ENCODE data around the gene DDOST. TPM values are rescaled to one million over a fixed set of nuclear protein-coding genes. Genes with fewer than 3 reads are reported as not detected.

DDOST gene
- total RNA-seq, 2 experiments from 2014 or later = 96.1 to 101 TPM

DNA sequence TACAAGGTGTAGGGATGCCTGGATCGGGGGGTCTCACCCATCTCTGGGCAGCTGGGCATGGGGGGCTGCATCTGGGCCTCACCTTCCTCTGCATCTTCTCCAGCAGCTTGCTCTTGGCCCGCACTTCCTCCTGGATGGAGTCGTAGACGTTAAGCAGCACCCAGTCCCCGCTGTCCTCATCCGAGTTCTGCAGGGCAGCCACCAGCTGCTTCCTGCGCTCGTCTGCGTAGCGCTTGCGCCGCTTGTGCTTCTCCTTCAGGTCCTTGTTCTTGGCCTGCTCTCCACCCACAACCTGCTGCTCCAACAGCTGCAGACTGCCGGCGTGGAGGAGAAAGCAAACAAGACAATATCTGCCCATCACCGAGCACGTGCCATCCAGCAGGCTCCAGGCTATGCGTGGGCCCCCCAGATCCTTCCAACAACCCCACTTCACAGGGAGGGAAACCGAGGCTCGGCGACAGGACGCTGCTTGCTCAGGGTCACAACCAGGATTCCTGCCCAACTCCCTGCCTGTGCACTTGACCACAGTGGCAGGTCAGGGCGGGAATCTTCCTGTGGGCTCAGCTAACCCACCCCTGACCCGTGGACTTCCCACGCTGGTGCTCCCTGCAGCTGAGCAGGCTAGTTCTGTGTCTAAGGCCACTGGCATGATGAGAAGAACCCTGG, 21.5 kb upstream of the DDOST start:
- no peak for ATAC-seq (ENCODE audit: poor library complexity)
- intact Hi-C loops (cut with DNase I, micrococcal nuclease) = no loop called here
- CTCF ChIA-PET = no interaction called here

DNA sequence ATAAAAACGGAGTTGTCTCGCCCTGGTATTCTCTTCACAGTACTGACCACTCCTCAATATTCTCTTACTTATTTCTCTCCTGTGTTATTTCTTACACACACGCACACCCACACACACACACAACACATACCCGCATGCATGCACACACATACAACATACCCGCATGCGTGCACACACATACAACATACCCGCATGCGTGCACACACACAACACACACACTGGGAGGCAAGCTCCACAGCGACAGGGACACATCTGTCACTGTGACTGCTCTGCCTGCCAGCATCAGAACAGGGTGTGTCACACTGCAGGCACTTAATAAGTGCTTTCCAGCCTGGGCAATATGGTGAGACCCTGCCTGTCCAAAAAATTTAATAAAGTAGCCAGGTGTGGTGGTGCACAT, 20.8 kb upstream of the DDOST start:
- TF ChIP-seq, protein P1, sequence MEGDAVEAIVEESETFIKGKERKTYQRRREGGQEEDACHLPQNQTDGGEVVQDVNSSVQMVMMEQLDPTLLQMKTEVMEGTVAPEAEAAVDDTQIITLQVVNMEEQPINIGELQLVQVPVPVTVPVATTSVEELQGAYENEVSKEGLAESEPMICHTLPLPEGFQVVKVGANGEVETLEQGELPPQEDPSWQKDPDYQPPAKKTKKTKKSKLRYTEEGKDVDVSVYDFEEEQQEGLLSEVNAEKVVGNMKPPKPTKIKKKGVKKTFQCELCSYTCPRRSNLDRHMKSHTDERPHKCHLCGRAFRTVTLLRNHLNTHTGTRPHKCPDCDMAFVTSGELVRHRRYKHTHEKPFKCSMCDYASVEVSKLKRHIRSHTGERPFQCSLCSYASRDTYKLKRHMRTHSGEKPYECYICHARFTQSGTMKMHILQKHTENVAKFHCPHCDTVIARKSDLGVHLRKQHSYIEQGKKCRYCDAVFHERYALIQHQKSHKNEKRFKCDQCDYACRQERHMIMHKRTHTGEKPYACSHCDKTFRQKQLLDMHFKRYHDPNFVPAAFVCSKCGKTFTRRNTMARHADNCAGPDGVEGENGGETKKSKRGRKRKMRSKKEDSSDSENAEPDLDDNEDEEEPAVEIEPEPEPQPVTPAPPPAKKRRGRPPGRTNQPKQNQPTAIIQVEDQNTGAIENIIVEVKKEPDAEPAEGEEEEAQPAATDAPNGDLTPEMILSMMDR (IDR thresholded peaks at IDR 0.05) = no peak
- ATAC-seq (ENCODE audit: poor library complexity) (no peak), DNase-seq (no peak)
- POLR2A ChIA-PET = no interaction called here
- H3K36me3 Mint-ChIP-seq (ENCODE audit: low read depth) = no peaks in the 10 kb centered on the region
- H3K4me1 Mint-ChIP-seq (ENCODE audit: low read depth) = peaks cover 5% of the 10 kb centered on the region
- CTCF ChIA-PET = no interaction called here
- peaks cover 0 to 5% of the 10 kb centered on the region in 2 experiments for H3K9me3 ChIP-seq (ENCODE audit: control insufficient read depth in 1 of 2, insufficient read depth in 1 of 2, low read length in 2 of 2)
- no peak overlapping the region for H3K27ac ChIP-seq (ENCODE audit: low read depth in 1 of 2, low read length in 2 of 2)
- H3K27me3 Mint-ChIP-seq = no peaks in the 10 kb centered on the region
- H3K4me3 Mint-ChIP-seq = no peak overlapping the region
- no peaks in the 10 kb centered on the region for H3K36me3 ChIP-seq (ENCODE audit: insufficient read depth, low read length)
- peaks cover 9% of the 10 kb centered on the region for H3K4me1 ChIP-seq (ENCODE audit: insufficient read depth, low read length)
- H3K9me3 Mint-ChIP-seq = no peaks in the 10 kb centered on the region
- intact Hi-C loops (cut with DNase I, micrococcal nuclease) = no loop called here
- peaks cover 0 to 2% of the 10 kb centered on the region in 2 experiments for H3K27me3 ChIP-seq (ENCODE audit: control insufficient read depth in 1 of 2, insufficient read depth in 2 of 2, low read length in 2 of 2)
- H3K27ac Mint-ChIP-seq = no peak overlapping the region
- no peak overlapping the region for H3K4me3 ChIP-seq (ENCODE audit: low read length)

More for the DNA sequence above, 21.5 kb upstream of the DDOST start:
- TF ChIP-seq, protein P1 (IDR thresholded peaks at IDR 0.05) = no peak
- no peak for DNase-seq
- H3K4me3 Mint-ChIP-seq = no peak overlapping the region
- Histone ChIP-seq H3K27ac (ENCODE audit: low read depth in 1 of 2, low read length in 2 of 2) (no peak overlapping the region), H3K27me3 (ENCODE audit: control insufficient read depth in 1 of 2, insufficient read depth in 2 of 2, low read length in 2 of 2) (peaks cover 0 to 2% of the 10 kb centered on the region in 2 experiments), H3K36me3 (ENCODE audit: insufficient read depth, low read length) (no peaks in the 10 kb centered on the region), H3K4me1 (ENCODE audit: insufficient read depth, low read length) (peaks cover 9% of the 10 kb centered on the region), H3K4me3 (ENCODE audit: low read length) (no peak overlapping the region), H3K9me3 (ENCODE audit: control insufficient read depth in 1 of 2, insufficient read depth in 1 of 2, low read length in 2 of 2) (peaks cover 0 to 1% of the 10 kb centered on the region in 2 experiments)
- no peak overlapping the region for H3K27ac Mint-ChIP-seq
- no peaks in the 10 kb centered on the region for H3K9me3 Mint-ChIP-seq
- H3K4me1 Mint-ChIP-seq (ENCODE audit: low read depth) = peaks cover 5% of the 10 kb centered on the region
- no peaks in the 10 kb centered on the region for H3K27me3 Mint-ChIP-seq
- H3K36me3 Mint-ChIP-seq (ENCODE audit: low read depth) = no peaks in the 10 kb centered on the region
- POLR2A ChIA-PET = no interaction called here

DNA sequence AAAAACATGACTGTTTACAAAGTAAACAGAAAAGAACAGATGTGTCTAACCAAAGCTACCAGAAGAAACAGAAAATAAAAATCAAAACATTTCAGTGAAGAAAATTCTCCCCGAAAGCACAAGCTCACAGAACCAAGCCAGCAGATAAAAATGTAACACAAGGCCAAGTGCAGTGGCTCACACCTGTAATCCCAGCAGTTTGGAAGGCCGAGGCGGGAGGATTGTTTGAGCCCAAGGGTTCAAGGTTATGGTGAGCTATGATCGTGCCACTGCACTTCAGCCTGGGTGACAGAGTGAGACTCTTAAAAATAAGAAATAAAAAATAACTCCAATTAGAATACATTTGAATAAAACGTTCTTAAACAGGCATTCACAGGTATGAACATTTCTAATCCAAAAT, 19.1 kb upstream of the DDOST start:
- POLR2A ChIA-PET = no interaction called here

More for the DNA sequence above, 19.1 kb upstream of the DDOST start:
- TF ChIP-seq, protein P1 (IDR thresholded peaks at IDR 0.05) = no peak
- DNase-seq (no peak), ATAC-seq (ENCODE audit: poor library complexity) (no peak)
- no peak overlapping the region for H3K4me3 Mint-ChIP-seq
- Histone ChIP-seq H3K27me3 (ENCODE audit: control insufficient read depth in 1 of 2, insufficient read depth in 2 of 2, low read length in 2 of 2) (peaks cover 0 to 2% of the 10 kb centered on the region in 2 experiments), H3K27ac (ENCODE audit: low read depth in 1 of 2, low read length in 2 of 2) (no peak overlapping the region), H3K9me3 (ENCODE audit: control insufficient read depth in 1 of 2, insufficient read depth in 1 of 2, low read length in 2 of 2) (peaks cover 0 to 5% of the 10 kb centered on the region in 2 experiments), H3K36me3 (ENCODE audit: insufficient read depth, low read length) (no peaks in the 10 kb centered on the region), H3K4me3 (ENCODE audit: low read length) (no peak overlapping the region), H3K4me1 (ENCODE audit: insufficient read depth, low read length) (peaks cover 9% of the 10 kb centered on the region)
- no peaks in the 10 kb centered on the region for H3K36me3 Mint-ChIP-seq (ENCODE audit: low read depth)
- intact Hi-C loops (cut with DNase I, micrococcal nuclease) = no loop called here
- H3K4me1 Mint-ChIP-seq (ENCODE audit: low read depth) = peaks cover 5% of the 10 kb centered on the region
- H3K9me3 Mint-ChIP-seq = no peaks in the 10 kb centered on the region
- CTCF ChIA-PET = no interaction called here
- H3K27ac Mint-ChIP-seq = no peak overlapping the region
- peaks cover 9% of the 10 kb centered on the region for H3K27me3 Mint-ChIP-seq

All from CD4-positive, alpha-beta T cell (primary cell).